ENCODE results near the gene EXOC6B. TPM values are rescaled to one million over a fixed set of nuclear protein-coding genes. Genes with fewer than 3 reads are reported as not detected.

EXOC6B gene
- total RNA-seq, 4 donors from 2014 or later = 22.6 to 47.3 (median 32.5) TPM

DNA sequence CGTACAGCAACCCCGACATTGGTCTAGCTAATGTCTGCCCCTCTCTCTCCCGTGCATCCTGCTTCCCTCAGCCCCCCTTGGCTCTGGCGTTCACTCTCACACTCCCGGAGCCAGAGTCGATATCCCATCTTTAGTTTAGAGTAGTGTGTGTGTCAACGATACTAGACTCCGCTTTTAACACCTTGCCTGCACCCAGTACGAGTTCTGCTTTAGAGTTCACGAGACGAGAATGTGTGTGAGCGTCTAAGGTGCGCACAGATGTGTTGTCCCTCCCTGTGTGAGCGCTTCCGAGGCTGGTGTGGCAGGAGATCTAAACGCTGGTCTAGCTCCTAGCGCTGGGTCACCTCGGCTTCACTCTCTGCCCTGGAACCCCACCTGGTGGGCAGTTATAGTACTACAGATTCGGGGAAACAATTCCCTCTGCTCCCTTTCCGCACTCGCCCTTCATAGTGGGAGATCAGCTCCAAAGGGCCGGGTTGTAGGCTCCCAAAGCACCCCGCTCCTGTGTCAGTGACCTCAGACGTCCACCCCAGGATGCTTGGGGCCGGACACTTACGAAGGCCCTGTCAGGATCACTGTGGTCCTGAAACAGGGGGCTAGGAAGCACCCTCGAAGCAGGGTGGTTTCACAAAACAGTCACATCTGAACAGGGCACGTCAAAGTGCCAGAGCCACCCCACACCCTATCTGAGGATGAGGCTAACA, 675.5 kb downstream of the EXOC6B start:
- peak overlapping the region in 1 of 3 donors; percentile 56 for H3K4me3 ChIP-seq (replicated peaks in 1 of 3)
- peaks cover 40 to 42% of the 10 kb centered on the region in 2 donors for H3K4me1 ChIP-seq
- no peak for TF ChIP-seq POLR2A (IDR thresholded peaks at IDR 0.05)
- TF ChIP-seq, protein P1, sequence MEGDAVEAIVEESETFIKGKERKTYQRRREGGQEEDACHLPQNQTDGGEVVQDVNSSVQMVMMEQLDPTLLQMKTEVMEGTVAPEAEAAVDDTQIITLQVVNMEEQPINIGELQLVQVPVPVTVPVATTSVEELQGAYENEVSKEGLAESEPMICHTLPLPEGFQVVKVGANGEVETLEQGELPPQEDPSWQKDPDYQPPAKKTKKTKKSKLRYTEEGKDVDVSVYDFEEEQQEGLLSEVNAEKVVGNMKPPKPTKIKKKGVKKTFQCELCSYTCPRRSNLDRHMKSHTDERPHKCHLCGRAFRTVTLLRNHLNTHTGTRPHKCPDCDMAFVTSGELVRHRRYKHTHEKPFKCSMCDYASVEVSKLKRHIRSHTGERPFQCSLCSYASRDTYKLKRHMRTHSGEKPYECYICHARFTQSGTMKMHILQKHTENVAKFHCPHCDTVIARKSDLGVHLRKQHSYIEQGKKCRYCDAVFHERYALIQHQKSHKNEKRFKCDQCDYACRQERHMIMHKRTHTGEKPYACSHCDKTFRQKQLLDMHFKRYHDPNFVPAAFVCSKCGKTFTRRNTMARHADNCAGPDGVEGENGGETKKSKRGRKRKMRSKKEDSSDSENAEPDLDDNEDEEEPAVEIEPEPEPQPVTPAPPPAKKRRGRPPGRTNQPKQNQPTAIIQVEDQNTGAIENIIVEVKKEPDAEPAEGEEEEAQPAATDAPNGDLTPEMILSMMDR (IDR thresholded peaks at IDR 0.05) = peak; percentile 81 to 93 (median 88)
- no peak overlapping the region for H3K27ac ChIP-seq
- 5 to 6% methylated on average over 27 to 28 of the region's 28 CpGs for WGBS, 2 donors
- intact Hi-C loops (cut with DNase I) = loop anchor here (2.0 to 10.0 kb wide), 2 partner anchors 594 to 602 kb away; no protein-coding TSS in a partner anchor
- H3K27me3 ChIP-seq = peaks cover 30% of the 10 kb centered on the region
- H3K36me3 ChIP-seq = no peaks in the 10 kb centered on the region
- no peaks in the 10 kb centered on the region for H3K9me3 ChIP-seq
- DNase-seq = peak; percentile 76 to 79

DNA sequence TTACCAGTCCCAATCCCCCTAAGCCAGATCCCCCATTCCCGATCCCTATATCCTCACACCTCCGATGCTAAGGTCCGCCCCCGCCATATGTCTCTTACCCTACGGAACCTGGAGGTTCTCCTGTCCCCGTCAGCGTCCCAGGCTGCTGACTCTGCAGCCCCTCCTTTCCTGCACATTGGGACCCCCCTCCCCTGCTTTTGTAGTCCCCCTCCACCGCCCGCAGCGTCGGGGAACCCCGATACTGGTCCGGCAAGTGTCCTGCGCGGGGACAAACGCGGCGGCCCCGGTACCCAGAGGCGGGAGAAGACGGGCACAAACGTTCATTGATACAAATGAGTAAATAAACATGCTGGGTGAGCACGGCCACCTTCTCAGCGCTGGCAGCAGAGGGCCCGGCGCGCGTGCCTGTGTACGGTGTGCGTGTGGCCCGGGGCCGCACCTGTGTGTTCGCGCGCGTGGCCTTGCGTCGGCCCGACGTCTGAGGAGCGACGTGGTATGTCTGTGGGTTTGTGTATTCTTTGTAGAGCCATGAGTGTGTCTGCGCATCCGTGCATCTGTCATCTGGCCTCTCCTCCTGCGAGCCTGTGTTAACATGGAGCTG, 676.2 kb downstream of the EXOC6B start:
- Histone ChIP-seq H3K36me3 (no peaks in the 10 kb centered on the region), H3K27ac (no peak overlapping the region), H3K9me3 (no peaks in the 10 kb centered on the region), H3K27me3 (peaks cover 30% of the 10 kb centered on the region), H3K4me3 (replicated peaks in 1 of 3) (peak overlapping the region in 1 of 3 donors; percentile 56), H3K4me1 (peaks cover 45 to 48% of the 10 kb centered on the region in 2 donors)
- WGBS, 2 donors = 4% methylated on average over 30 to 36 of the region's 45 CpGs
- no peak for DNase-seq
- intact Hi-C loops (cut with DNase I) = loop anchor here (2.0 to 10.0 kb wide), 3 partner anchors 225 to 601 kb away; no protein-coding TSS in a partner anchor
- TF ChIP-seq, protein P1 (IDR thresholded peaks at IDR 0.05) = no peak
- TF ChIP-seq POLR2A (IDR thresholded peaks at IDR 0.05) = no peak

DNA sequence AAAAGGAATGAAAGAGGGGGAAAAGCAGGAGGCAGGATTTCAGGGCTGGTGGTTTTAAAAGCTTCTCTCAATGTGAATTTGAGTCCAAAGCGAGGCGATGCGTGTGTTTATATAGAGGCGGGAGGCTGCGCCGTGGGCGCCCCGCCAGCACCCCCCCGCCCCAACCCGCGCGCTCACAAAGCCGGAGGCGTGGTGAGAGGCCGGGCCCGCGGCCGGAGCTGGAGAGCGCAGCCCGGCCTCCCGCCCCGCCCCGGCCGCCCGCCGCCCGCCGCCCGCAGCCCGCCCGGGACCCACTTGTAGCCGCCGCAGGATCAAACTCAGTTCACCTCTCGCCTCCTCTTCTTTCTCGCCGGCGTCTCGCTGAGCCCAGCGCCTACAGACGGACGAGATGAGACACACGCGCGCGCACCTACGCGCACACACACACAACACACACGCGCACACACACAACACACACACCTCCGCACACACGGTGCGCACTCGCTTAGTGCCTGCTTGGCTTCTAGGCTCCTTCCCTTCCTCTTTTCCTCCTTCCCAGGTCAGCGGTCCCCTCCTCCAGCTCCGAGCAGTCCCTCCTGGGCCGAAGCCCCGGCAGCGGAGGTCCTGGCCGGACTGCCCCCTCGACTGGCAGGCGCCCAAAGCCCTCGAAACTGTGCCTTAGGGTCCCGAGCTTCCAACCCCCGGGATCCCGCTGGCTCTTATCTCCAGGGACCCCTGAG, 676.8 kb downstream of the EXOC6B start:
- Histone ChIP-seq H3K27me3 (peaks cover 30% of the 10 kb centered on the region), H3K9me3 (no peaks in the 10 kb centered on the region), H3K4me1 (peaks cover 52 to 54% of the 10 kb centered on the region in 2 donors), H3K4me3 (replicated peaks in 1 of 3) (peak overlapping the region in 2 of 3 donors; percentile 22 to 56), H3K27ac (no peak overlapping the region), H3K36me3 (no peaks in the 10 kb centered on the region)
- no peak for TF ChIP-seq POLR2A (IDR thresholded peaks at IDR 0.05)
- TF ChIP-seq, protein P1 (IDR thresholded peaks at IDR 0.05) = no peak
- WGBS, 2 donors = 1% methylated on average over 35 to 38 of the region's 65 CpGs
- DNase-seq = peak; percentile 40 to 58
- intact Hi-C loops (cut with DNase I) = loop anchor here (2.0 kb wide), 1 partner anchor 224 kb away; no protein-coding TSS in a partner anchor

DNA sequence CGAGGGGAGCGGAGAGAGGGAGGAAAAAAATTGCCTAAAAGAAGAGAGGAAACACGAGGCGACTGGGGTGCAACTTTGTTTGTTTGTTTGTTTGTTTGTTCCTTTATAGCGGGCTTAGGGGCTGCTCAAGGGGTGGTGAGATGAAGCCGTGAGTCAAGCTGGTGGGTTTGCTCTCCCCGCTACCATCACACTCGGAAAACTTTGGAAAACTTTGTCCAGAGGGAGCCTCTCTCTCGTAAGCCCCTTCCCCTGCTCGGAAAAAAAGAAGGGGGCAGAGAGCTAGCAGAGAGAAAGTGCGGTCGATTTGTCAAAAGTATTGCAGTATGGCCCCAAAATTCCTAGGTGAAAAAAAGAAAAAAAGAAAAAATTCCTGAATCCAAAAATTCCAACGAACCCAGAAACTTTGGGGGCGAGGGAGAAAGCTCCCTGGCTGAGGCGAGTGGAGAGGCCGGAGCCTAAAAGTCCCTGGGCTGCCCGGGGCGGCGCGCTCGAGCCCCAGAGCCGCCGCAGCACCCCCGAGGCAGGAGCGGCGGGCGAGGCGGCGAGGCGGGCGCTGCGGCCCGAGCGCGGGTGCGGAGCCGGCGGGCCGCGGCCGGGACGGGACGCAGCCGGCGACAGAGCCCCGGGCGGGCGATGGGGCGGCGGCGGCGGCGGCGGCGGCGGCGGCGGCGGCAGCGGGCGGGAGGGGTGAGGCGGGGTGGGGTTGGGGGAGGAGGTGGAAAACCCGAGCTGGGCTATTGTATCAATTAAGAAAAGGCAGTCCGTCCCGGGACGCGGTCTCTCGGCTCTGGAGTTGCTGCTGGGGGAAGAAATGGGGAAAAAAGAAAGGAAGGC, 677.6 kb downstream of the EXOC6B start:
- peaks cover 30% of the 10 kb centered on the region for H3K27me3 ChIP-seq
- no peaks in the 10 kb centered on the region for H3K36me3 ChIP-seq
- no peaks in the 10 kb centered on the region for H3K9me3 ChIP-seq
- no peak overlapping the region for H3K27ac ChIP-seq
- WGBS, 2 donors = 2% methylated on average over 51 to 66 of the region's 68 CpGs
- peaks cover 59 to 62% of the 10 kb centered on the region in 2 donors for H3K4me1 ChIP-seq
- TF ChIP-seq POLR2A (IDR thresholded peaks at IDR 0.05) = no peak
- TF ChIP-seq, protein P1 (IDR thresholded peaks at IDR 0.05) = no peak
- intact Hi-C loops (cut with DNase I) = loop anchor here (2.0 kb wide), 1 partner anchor 223 kb away; no protein-coding TSS in a partner anchor
- peak overlapping the region in 2 of 3 donors; percentile 4 to 56 for H3K4me3 ChIP-seq (replicated peaks in 1 of 3)
- no peak for DNase-seq
